K562 (cell line): ENCODE data around the gene INPP4B. TPM values are rescaled to one million over a fixed set of nuclear protein-coding genes. Genes with fewer than 3 reads are reported as not detected.

Experiments
- ATAC-seq: fragments of 200-7000 bp; cut with Tn5 transposase; 3 replicates; pipeline ENCODE4 v1.9.1; 2020; ENCODE audit warnings: moderate library complexity
- BruUV-seq: library from RNA; stranded (reverse); fragments of 400-500 nt; replicated peaks from 2 replicates; lab custom pipeline; 2021; lab: Mats Ljungman, UMichigan
- CTCF ChIA-PET: fragments of 300-600 bp; formaldehyde crosslinking; extraction: SDS; loops from one replicate; lab custom pipeline; 2021; ENCODE audit warnings: low intra/inter-chr PET ratio; lab: Yijun Ruan, JAX
- POLR2A ChIA-PET: fragments of 300-600, 350-650 bp; sonication (Branson Sonifier 250); formaldehyde crosslinking; extraction: SDS; loops from one replicate; lab custom pipeline; 2021; ENCODE audit warnings: antibody characterized with exemption, inconsistent platforms; lab: Yijun Ruan, JAX
- DNase-seq, 4 experiments: peaks; one replicate each; pipeline versions ENCODE4 v3.0.0 to v3.0.0-alpha.2; 2011 to 2018; ENCODE audit warnings: low spot score in 3 of 4, mixed read lengths in 3 of 4; ENCODE audit errors: extremely low read depth in 1 of 4
- FAIRE-seq: peaks from 2 replicates; lab custom pipeline; 2011; peaks lifted over from hg19 to GRCh38; lab: Jason Lieb, UNC
- H2AFZ ChIP-seq: 2 replicates; pipeline ENCODE4 v1.6.0; 2011; ENCODE audit warnings: low read depth, low read length, control low read depth, inconsistent platforms
- H3K27ac ChIP-seq: fragments of 200-600 bp; 3 replicates; pipeline ENCODE4 v1.8.0; 2011; ENCODE audit warnings: low read depth, mild to moderate bottlenecking, control low read depth, inconsistent platforms, low read length, moderate library complexity, mixed read lengths; ENCODE audit errors: extremely low read depth
- H3K27me3 ChIP-seq, 2 experiments: fragments of 300-600 bp in 1 of 2; 2 replicates in 1 of 2; 3 replicates in 1 of 2; pipeline versions ENCODE4 v1.6.0 to v1.8.0; 2011; ENCODE audit warnings: inconsistent platforms in 2 of 2, low read length in 2 of 2, mild to moderate bottlenecking in 1 of 2, mixed read lengths in 1 of 2, moderate library complexity in 1 of 2; ENCODE audit not compliant: control insufficient read depth in 2 of 2, insufficient read depth in 2 of 2
- H3K36me3 ChIP-seq: fragments of 300-600 bp; 3 replicates; pipeline ENCODE4 v1.8.0; 2011; ENCODE audit warnings: mild to moderate bottlenecking, low read length, inconsistent platforms; ENCODE audit not compliant: control insufficient read depth, insufficient read depth
- H3K4me1 ChIP-seq, 2 experiments: fragments of 200-600 bp in 1 of 2; replicated peaks in 1 of 2; 2 replicates in 1 of 2; 3 replicates in 1 of 2; pipeline versions ENCODE4 v1.5.1 to v1.8.0; 2011; ENCODE audit warnings: inconsistent platforms in 2 of 2, low read length in 2 of 2, mild to moderate bottlenecking in 1 of 2, mixed read lengths in 1 of 2, moderate library complexity in 1 of 2; ENCODE audit not compliant: control insufficient read depth in 2 of 2, insufficient read depth in 2 of 2
- H3K4me2 ChIP-seq: 2 replicates; pipeline ENCODE4 v1.6.1; 2011; ENCODE audit warnings: low read length, control low read depth, inconsistent platforms, mixed read lengths; ENCODE audit not compliant: insufficient read depth
- H3K4me3 ChIP-seq: fragments of 200-600 bp; sonication (generic), shearing (Covaris generic); 2 replicates; pipeline ENCODE4 v1.5.1; 2016; ENCODE audit warnings: control low read depth, inconsistent platforms
- H3K79me2 ChIP-seq: fragments of 200-600 bp; 3 replicates; pipeline ENCODE4 v1.8.0; 2011; ENCODE audit warnings: low read length, inconsistent platforms; ENCODE audit not compliant: control insufficient read depth, insufficient read depth
- H3K9ac ChIP-seq, 2 experiments: 2 replicates each; pipeline versions ENCODE4 v1.6.0 to v1.6.1; 2011; ENCODE audit warnings: low read depth in 2 of 2, low read length in 2 of 2, control low read depth in 1 of 2, inconsistent platforms in 1 of 2, mild to moderate bottlenecking in 1 of 2, mixed read lengths in 1 of 2; ENCODE audit not compliant: insufficient read depth in 1 of 2
- H3K9me1 ChIP-seq: one replicate; pipeline ENCODE4 v1.6.0; 2011; ENCODE audit warnings: inconsistent platforms, mild to moderate bottlenecking, low read length, moderate library complexity; ENCODE audit not compliant: control insufficient read depth, insufficient read depth
- H3K9me3 ChIP-seq: replicated peaks from 2 replicates; pipeline ENCODE4 v1.5.1; 2011; ENCODE audit warnings: low read depth, low read length, inconsistent platforms; ENCODE audit not compliant: control insufficient read depth, insufficient read depth
- H4K20me1 ChIP-seq: replicated peaks from 2 replicates; pipeline ENCODE4 v1.6.1; 2011; ENCODE audit warnings: low read length, inconsistent platforms, mixed read lengths; ENCODE audit not compliant: control insufficient read depth, insufficient read depth
- COPS2 ChIP-seq: fragments of 450-650 bp; conservative IDR thresholded peaks from 2 replicates; pipeline ENCODE4 v1.6.1; 2016; ENCODE audit warnings: mild to moderate bottlenecking, moderate library complexity
- DIDO1 ChIP-seq: fragments of 450-650 bp; IDR thresholded peaks from 2 replicates; pipeline ENCODE4 v1.6.1; 2016; ENCODE audit warnings: low read depth, missing biosample characterization, missing genetic modification characterization
- E4F1 ChIP-seq: fragments of 250-450 bp; sonication (Bioruptor Pico); IDR thresholded peaks from 2 replicates; pipeline ENCODE4 v1.5.0; 2021; ENCODE audit warnings: mild to moderate bottlenecking, borderline replicate concordance
- GABPA ChIP-seq: fragments of 200-800 bp; sonication (Bioruptor generic); conservative IDR thresholded peaks from 2 replicates; pipeline ENCODE4 v1.6.1; 2016; ENCODE audit warnings: low read depth, missing genetic modification characterization, missing compliant biosample characterization
- IRF1 ChIP-seq: sonication (generic); formaldehyde crosslinking; IDR thresholded peaks from 2 replicates; pipeline ENCODE4 v1.8.0; 2022; ENCODE audit warnings: missing genetic modification reagents, mild to moderate bottlenecking, borderline replicate concordance
- NFRKB ChIP-seq: fragments of 450-650 bp; IDR thresholded peaks from 2 replicates; pipeline ENCODE4 v1.6.1; 2016; ENCODE audit warnings: low read depth
- SFPQ ChIP-seq: fragments of 200-400 bp; formaldehyde crosslinking; IDR thresholded peaks from 2 replicates; pipeline ENCODE4 v1.6.1; 2017; ENCODE audit warnings: mild to moderate bottlenecking, low read depth, low read length, moderate library complexity
- SLC30A9 ChIP-seq: fragments of 250-450 bp; sonication (Bioruptor Pico); IDR thresholded peaks from 2 replicates; pipeline ENCODE4 v1.8.0; 2022; ENCODE audit warnings: mild to moderate bottlenecking, moderate library complexity
- SMC3 ChIP-seq: conservative IDR thresholded peaks from 2 replicates; pipeline ENCODE4 v1.6.1; 2011; ENCODE audit warnings: low read depth, low read length, improper control_type of control experiment; ENCODE audit not compliant: insufficient read depth
- SNIP1 ChIP-seq: fragments of 450-650 bp; IDR thresholded peaks from 2 replicates; pipeline ENCODE4 v1.7.1; 2017; ENCODE audit warnings: low read depth, mild to moderate bottlenecking
- SP2 ChIP-seq: IDR thresholded peaks from 2 replicates; pipeline ENCODE4 v1.6.1; 2011; ENCODE audit warnings: mild to moderate bottlenecking, low read depth, low read length, moderate library complexity; ENCODE audit not compliant: poor library complexity, severe bottlenecking; ENCODE audit errors: extremely low read depth
- ZFPM2 ChIP-seq: fragments of 250-450 bp; sonication (Bioruptor Pico); IDR thresholded peaks from 2 replicates; pipeline ENCODE4 v1.5.1; 2022; ENCODE audit warnings: mild to moderate bottlenecking
- ZNF12 ChIP-seq: sonication (generic); formaldehyde crosslinking; IDR thresholded peaks from 2 replicates; pipeline ENCODE4 v1.4.0; 2020; ENCODE audit warnings: mild to moderate bottlenecking, missing genetic modification reagents
- ZNF121 ChIP-seq: sonication (generic); formaldehyde crosslinking; conservative IDR thresholded peaks from 2 replicates; pipeline ENCODE4 v1.8.0; 2022; ENCODE audit warnings: missing genetic modification reagents
- WGBS: fragments of 100-300 bp; shearing (Covaris generic); methylation state at CpG from one replicate; pipeline ENCODE4 v1.1.6; 2016; ENCODE audit warnings: low coverage, mixed read lengths; ENCODE audit not compliant: insufficient coverage; ENCODE audit errors: missing lambda C conversion rate; 5-methylcytosine and 5-hydroxymethylcytosine counted together
- in situ Hi-C: fragments of 300-500 bp; cut with MboI; formaldehyde crosslinking; loops from 4 replicates; pipeline ENCODE4 v1.15.0; 2018; ENCODE audit warnings: inconsistent platforms, mixed read lengths
- intact Hi-C: fragments of 100-400 bp; cut with micrococcal nuclease; formaldehyde crosslinking; loops from 2 replicates; pipeline ENCODE4 v1.14.2; 2022
- polyA plus RNA-seq, 8 experiments: library from polyadenylated mRNA; depleted of rRNA in 4 of 8; stranded (reverse) in 5 of 8; unstranded in 3 of 8; fragments of >200 nt; fragmentation: Nextera tagmentation in 2 of 8; fragmentation: Illumina TruSeq in 1 of 8; extraction: Ambion mirVana in 2 of 8; extraction: Trizol in 1 of 8; gene quantifications; 2 replicates each; pipeline versions ENCODE4 v1.2.1 to v1.2.3, GENCODE V29; 2011 to 2014; ENCODE audit warnings: inconsistent platforms in 1 of 8, missing spikeins in 1 of 8
- total RNA-seq, 7 experiments: library from RNA; depleted of rRNA in 6 of 7; stranded (reverse); fragments of >200 nt in 6 of 7; fragmentation: Illumina TruSeq in 2 of 7; extraction: Trizol in 2 of 7; gene quantifications; 2 replicates each; pipeline versions ENCODE4 v1.2.1 to v1.2.3, GENCODE V29; 2011 to 2021; ENCODE audit warnings: low replicate concordance in 1 of 7

Gene INPP4B
- total and polyA plus RNA-seq, 9 of the 15 experiments (the other 6 are each of a cell fraction or from before 2014, with no cell fraction given) = 0.04 to 0.11 TPM; not detected in 7

- no peaks in the 10 kb centered on the region for H3K79me2 ChIP-seq
- TF ChIP-seq SMC3 (no peak), E4F1 (CRISPR knock-in tag) (no peak), SNIP1 (no peak), ZNF121 (CRISPR knock-in tag) (no peak), SP2 (no peak), NFRKB (no peak), DIDO1 (tag) (no peak), SLC30A9 (CRISPR knock-in tag) (no peak), ZFPM2 (CRISPR knock-in tag) (no peak), IRF1 (CRISPR knock-in tag) (no peak), GABPA (tag) (no peak), SFPQ (no peak), ZNF12 (CRISPR knock-in tag) (no peak), COPS2 (no peak)
- no peak overlapping the region for H3K27ac ChIP-seq
- no peak overlapping the region for H3K4me2 ChIP-seq
- no peaks in the 10 kb centered on the region for H3K36me3 ChIP-seq
- no TSS peak for BruUV-seq
- POLR2A ChIA-PET = interaction anchor here (0.6 kb wide), 1 partner anchor 716 kb away, joined by 3 read pairs; no protein-coding TSS in a partner anchor
- FAIRE-seq (no peak), ATAC-seq (no peak), DNase-seq (no peak)
- CTCF ChIA-PET = no interaction called here
- H4K20me1 ChIP-seq = no peaks in the 10 kb centered on the region
- H3K4me1 ChIP-seq = no peaks in the 10 kb centered on the region
- no peaks in the 10 kb centered on the region; the same call in 1 of the 2 replicates for H3K9me3 ChIP-seq
- no peaks in the 10 kb centered on the region for H3K9me1 ChIP-seq
- H3K9ac ChIP-seq = no peak overlapping the region
- no peak overlapping the region for H2AFZ ChIP-seq
- under 1% methylated on average over 8 of the region's 8 CpGs for WGBS
- intact Hi-C loops (loop anchor here (5.0 kb wide), 1 partner anchor 1127 kb away; no protein-coding TSS in a partner anchor), in situ Hi-C loops (no loop called here)
- no peak overlapping the region for H3K4me3 ChIP-seq
- no peaks in the 10 kb centered on the region for H3K27me3 ChIP-seq
Measured at GRCh38 chr4:142354794-142355420, 491.2 kb downstream of the INPP4B start.
